DOHH2 (cell line): ENCODE data around the gene ZBTB7B.

Source experiments
- H3F3A ChIP-seq: fragments of 200-600 bp; sonication (generic), shearing (Covaris generic); 2 replicates; pipeline ENCODE4 v1.6.0; 2016; ENCODE audit warnings: antibody characterized with exemption, mild to moderate bottlenecking; ENCODE audit not compliant: control insufficient read depth, insufficient read depth
- H3K27ac ChIP-seq: fragments of 200-600 bp; sonication (generic); 2 replicates; pipeline ENCODE4 v1.5.1; 2014; ENCODE audit warnings: low read depth, mild to moderate bottlenecking, low read length, moderate library complexity
- H3K27me3 ChIP-seq: fragments of 200-600 bp; sonication (generic); 2 replicates; pipeline ENCODE4 v1.6.1; 2014; ENCODE audit warnings: mild to moderate bottlenecking, low read length, mixed read lengths; ENCODE audit not compliant: control insufficient read depth
- H3K36me3 ChIP-seq: fragments of 200-600 bp; sonication (generic); 2 replicates; pipeline ENCODE4 v1.6.1; 2014; ENCODE audit warnings: mild to moderate bottlenecking, low read length, moderate library complexity, mixed read lengths; ENCODE audit not compliant: control insufficient read depth
- H3K4me1 ChIP-seq: fragments of 200-600 bp; sonication (generic); 2 replicates; pipeline ENCODE4 v1.6.1; 2014; ENCODE audit warnings: mild to moderate bottlenecking, low read length, mixed read lengths; ENCODE audit not compliant: control insufficient read depth
- H3K4me2 ChIP-seq: fragments of 200-600 bp; sonication (generic); 2 replicates; pipeline ENCODE4 v1.6.0; 2014; ENCODE audit warnings: mild to moderate bottlenecking, low read length, moderate library complexity
- H3K4me3 ChIP-seq: fragments of 200-600 bp; sonication (generic); 2 replicates; pipeline ENCODE4 v1.5.1; 2014; ENCODE audit warnings: mild to moderate bottlenecking, low read length, mixed read lengths
- H3K79me2 ChIP-seq: fragments of 200-600 bp; sonication (generic); 2 replicates; pipeline ENCODE4 v1.6.1; 2014; ENCODE audit warnings: mild to moderate bottlenecking, low read length, mixed read lengths; ENCODE audit not compliant: control insufficient read depth
- H3K9me2 ChIP-seq: fragments of 200-600 bp; sonication (generic); replicated peaks from 2 replicates; pipeline ENCODE4 v1.6.1; 2014; ENCODE audit warnings: mild to moderate bottlenecking, low read length, mixed read lengths; ENCODE audit not compliant: control insufficient read depth
- H3K9me3 ChIP-seq: fragments of 200-600 bp; sonication (generic); 2 replicates; pipeline ENCODE4 v1.6.1; 2014; ENCODE audit warnings: antibody characterized with exemption, low read length, mixed read lengths; ENCODE audit not compliant: control insufficient read depth, insufficient read depth
- H4K20me1 ChIP-seq: fragments of 200-600 bp; sonication (generic); 2 replicates; pipeline ENCODE4 v1.6.0; 2014; ENCODE audit warnings: low read depth, mild to moderate bottlenecking, antibody characterized with exemption, low read length, moderate library complexity; ENCODE audit not compliant: control insufficient read depth, insufficient read depth
- CTCF ChIP-seq: fragments of 200-600 bp; sonication (generic); IDR thresholded peaks from one replicate; pipeline ENCODE4 v1.5.1; 2014; ENCODE audit warnings: antibody characterized with exemption, mild to moderate bottlenecking, low read depth, low read length; ENCODE audit not compliant: poor library complexity, severe bottlenecking
- EZH2phosphoT487 ChIP-seq: fragments of 200-600 bp; sonication (generic); IDR thresholded peaks from 2 replicates; pipeline ENCODE4 v1.6.1; 2017; ENCODE audit warnings: borderline replicate concordance, mild to moderate bottlenecking, antibody characterized with exemption, low read length, moderate library complexity, mixed read lengths

The ZBTB7B gene

GRCh38 chr1:155004352-155005075 is 1.9 kb downstream of the ZBTB7B start:
- H3F3A ChIP-seq = peaks cover 31% of the 10 kb centered on the region
- H3K9me3 ChIP-seq = no peaks in the 10 kb centered on the region
- H3K27me3 ChIP-seq = no peaks in the 10 kb centered on the region
- H3K4me1 ChIP-seq = peaks cover 75% of the 10 kb centered on the region
- peak overlapping the region; percentile 93 for H3K4me3 ChIP-seq
- no peaks in the 10 kb centered on the region for H3K9me2 ChIP-seq
- H3K79me2 ChIP-seq = peaks cover 28% of the 10 kb centered on the region
- TF ChIP-seq CTCF = peak; percentile 10
- no peak for TF ChIP-seq EZH2phosphoT487
- H3K4me2 ChIP-seq = peak overlapping the region; percentile 93
- no peaks in the 10 kb centered on the region for H4K20me1 ChIP-seq
- H3K27ac ChIP-seq = peak overlapping the region; percentile 68
- H3K36me3 ChIP-seq = no peaks in the 10 kb centered on the region

GRCh38 chr1:155005076-155006011 is 2.7 kb downstream of the ZBTB7B start:
- peak overlapping the region; percentile 93 for H3K4me3 ChIP-seq
- H3K27me3 ChIP-seq = no peaks in the 10 kb centered on the region
- H3K9me3 ChIP-seq = no peaks in the 10 kb centered on the region
- H3K79me2 ChIP-seq = peaks cover 28% of the 10 kb centered on the region
- H3K27ac ChIP-seq = peak overlapping the region; percentile 68
- no peaks in the 10 kb centered on the region for H4K20me1 ChIP-seq
- no peaks in the 10 kb centered on the region for H3K36me3 ChIP-seq
- no peaks in the 10 kb centered on the region for H3K9me2 ChIP-seq
- H3K4me1 ChIP-seq = peaks cover 75% of the 10 kb centered on the region
- H3F3A ChIP-seq = peaks cover 23% of the 10 kb centered on the region
- TF ChIP-seq EZH2phosphoT487 (no peak), CTCF (no peak)
- peak overlapping the region; percentile 93 for H3K4me2 ChIP-seq

GRCh38 chr1:155006601-155007101 is 4.0 kb downstream of the ZBTB7B start:
- H3K36me3 ChIP-seq = no peaks in the 10 kb centered on the region
- no peaks in the 10 kb centered on the region for H3K9me3 ChIP-seq
- H3K4me3 ChIP-seq = peak overlapping the region; percentile 93
- peaks cover 75% of the 10 kb centered on the region for H3K4me1 ChIP-seq
- H3K27me3 ChIP-seq = no peaks in the 10 kb centered on the region
- H3K9me2 ChIP-seq = no peaks in the 10 kb centered on the region
- peaks cover 20% of the 10 kb centered on the region; the same call in 1 of the 2 replicates for H3F3A ChIP-seq
- TF ChIP-seq EZH2phosphoT487 (no peak), CTCF (no peak)
- peak overlapping the region; percentile 68 for H3K27ac ChIP-seq
- H3K4me2 ChIP-seq = peak overlapping the region; percentile 93
- H3K79me2 ChIP-seq = peaks cover 28% of the 10 kb centered on the region
- H4K20me1 ChIP-seq = no peaks in the 10 kb centered on the region
